ENCODE results near the gene MAPK11.

The MAPK11 gene

GRCh38 chr22:50267591-50268390 is 2.4 kb downstream of the MAPK11 start:
- peak overlapping the region; percentile 67 for H3K27ac ChIP-seq
- TF ChIP-seq CTCF (conservative IDR thresholded peaks at IDR 0.05) (peak; percentile 57), ZFX (IDR thresholded peaks at IDR 0.05) (no peak)

GRCh38 chr22:50266994-50267393 is 3.2 kb downstream of the MAPK11 start:
- H3K27ac ChIP-seq, result peak overlapping the region; percentile 67

DNA sequence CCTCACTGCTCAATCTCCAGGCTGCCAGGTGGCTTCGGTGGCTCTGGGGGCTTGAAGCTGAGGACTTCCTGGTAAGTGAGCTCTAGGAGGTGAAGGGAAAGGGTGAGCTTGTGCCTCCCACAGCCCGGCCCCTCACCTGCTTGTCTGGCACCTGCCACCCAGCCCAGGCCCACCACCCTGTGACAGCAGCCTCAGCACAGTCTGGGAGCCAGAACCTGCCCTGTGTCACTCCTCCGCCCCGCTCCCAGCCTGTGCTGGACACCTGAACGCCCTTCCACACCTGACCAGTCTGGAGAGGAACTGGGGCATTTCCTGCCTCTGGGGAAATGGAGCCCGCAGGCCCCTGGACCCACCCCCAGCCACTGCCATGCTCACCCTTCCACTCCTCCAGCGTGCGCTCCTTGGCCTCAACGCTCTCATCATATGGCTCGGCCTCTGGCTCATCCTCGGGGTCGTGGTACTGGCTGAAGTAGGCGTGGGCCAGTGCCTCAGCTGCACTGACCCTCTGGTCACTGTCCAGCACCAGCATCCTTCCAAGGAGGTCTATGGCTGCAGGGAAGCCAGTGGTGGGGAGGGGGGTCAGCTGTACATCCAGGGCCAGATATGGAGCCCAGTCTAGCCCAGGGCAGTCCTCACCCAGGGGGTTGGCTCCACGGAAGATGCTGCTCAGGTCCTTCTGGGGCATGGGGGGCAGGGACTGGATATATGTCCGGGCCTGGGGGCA is 5.1 kb downstream of the MAPK11 start:
- H3K27ac ChIP-seq, result no peak overlapping the region
- TF ChIP-seq ZFX (IDR thresholded peaks at IDR 0.05), result no peak
- TF ChIP-seq CTCF (conservative IDR thresholded peaks at IDR 0.05), result no peak

More at GRCh38 chr22:50266994-50267393, 3.2 kb downstream of the MAPK11 start:
- TF ChIP-seq CTCF (conservative IDR thresholded peaks at IDR 0.05), result no peak
- TF ChIP-seq ZFX (IDR thresholded peaks at IDR 0.05), result no peak

- TF ChIP-seq ZFX (IDR thresholded peaks at IDR 0.05) (no peak), CTCF (conservative IDR thresholded peaks at IDR 0.05) (no peak)
- H3K27ac ChIP-seq, result no peak overlapping the region
Observed at GRCh38 chr22:50264104-50264745, 6.0 kb downstream of the MAPK11 start.

- peak overlapping the region; percentile 84 for H3K27ac ChIP-seq
- TF ChIP-seq CTCF (conservative IDR thresholded peaks at IDR 0.05), result no peak
- TF ChIP-seq ZFX (IDR thresholded peaks at IDR 0.05), result no peak
Observed at GRCh38 chr22:50262973-50263617, 7.1 kb downstream of the MAPK11 start.

- TF ChIP-seq CTCF (conservative IDR thresholded peaks at IDR 0.05) (no peak), ZFX (IDR thresholded peaks at IDR 0.05) (no peak)
- peak overlapping the region; percentile 84 for H3K27ac ChIP-seq
Observed at GRCh38 chr22:50262460-50262911, 7.7 kb downstream of the MAPK11 start.
